ELR (cell line): Measurements from ENCODE around the gene FLNC.

Experiments used
- DNase-seq: peaks from one replicate; pipeline ENCODE4 v3.0.0-alpha.2; 2015; ENCODE audit warnings: low read depth

The FLNC gene

DNA sequence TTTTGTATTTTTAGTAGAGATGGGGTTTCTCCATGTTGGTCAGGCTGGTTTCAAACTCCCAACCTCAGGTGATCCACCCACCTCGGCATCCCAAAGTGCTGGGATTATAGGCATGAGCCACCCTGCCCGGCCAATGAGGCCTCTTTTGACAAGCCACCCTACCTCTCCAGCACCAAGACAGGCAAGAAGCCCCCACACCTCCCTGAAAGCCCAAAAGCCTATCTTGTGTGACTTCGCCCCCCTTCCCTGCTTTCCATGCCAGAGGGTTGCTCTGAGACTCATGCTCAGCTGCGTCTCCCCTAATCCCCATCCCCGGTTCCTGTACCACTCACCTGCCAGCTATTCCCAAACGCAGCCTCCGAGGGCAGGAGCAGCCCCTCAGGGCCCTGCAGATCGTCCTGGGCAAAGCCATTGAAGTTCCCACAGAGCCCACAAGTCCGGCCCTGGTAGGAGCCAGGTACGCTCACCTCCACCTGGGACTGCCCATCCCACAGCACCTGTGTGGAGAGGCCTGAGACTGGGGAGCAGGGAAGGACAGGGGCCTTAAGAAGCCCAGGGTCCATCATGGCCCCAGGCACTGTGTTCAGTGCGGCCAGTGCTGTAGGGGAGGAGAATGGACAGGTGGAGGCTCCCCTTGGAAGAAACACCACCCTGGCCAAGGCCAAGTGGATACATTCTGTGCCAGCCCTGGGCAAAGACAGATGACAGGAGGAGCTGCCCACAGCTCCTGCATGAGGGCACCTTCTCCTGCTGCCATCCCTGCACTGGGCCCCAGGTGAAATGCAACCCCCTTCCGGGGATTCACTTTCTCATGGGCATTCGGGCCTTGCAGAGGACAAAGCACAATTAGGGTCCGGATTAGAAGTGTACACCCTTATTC lies 48.3 kb downstream of the FLNC start:
- no peak for DNase-seq

DNA sequence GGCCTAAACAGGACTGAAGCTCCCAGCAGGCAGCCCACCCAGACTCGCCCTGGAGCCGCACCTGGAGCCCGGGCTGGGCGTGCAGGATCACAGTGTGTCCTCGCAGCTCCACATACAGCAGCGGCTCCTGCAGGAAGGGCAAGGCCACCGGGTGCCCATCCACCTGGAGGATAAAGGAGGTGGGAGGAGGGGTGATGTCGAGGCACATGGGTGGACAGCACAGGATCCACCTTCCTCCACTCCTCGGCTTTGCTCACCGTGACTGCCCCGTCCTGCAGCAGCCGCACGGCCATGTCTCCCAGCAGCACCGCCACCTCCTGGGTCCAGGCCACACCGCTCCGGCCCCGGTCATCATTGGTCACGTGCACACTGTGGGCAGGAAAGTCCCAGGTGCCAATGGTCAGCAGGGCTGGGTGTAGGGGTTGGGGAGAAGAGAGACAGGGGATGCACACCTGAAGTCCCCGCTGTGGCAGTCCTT lies 49.3 kb downstream of the FLNC start:
- no peak for DNase-seq

DNA sequence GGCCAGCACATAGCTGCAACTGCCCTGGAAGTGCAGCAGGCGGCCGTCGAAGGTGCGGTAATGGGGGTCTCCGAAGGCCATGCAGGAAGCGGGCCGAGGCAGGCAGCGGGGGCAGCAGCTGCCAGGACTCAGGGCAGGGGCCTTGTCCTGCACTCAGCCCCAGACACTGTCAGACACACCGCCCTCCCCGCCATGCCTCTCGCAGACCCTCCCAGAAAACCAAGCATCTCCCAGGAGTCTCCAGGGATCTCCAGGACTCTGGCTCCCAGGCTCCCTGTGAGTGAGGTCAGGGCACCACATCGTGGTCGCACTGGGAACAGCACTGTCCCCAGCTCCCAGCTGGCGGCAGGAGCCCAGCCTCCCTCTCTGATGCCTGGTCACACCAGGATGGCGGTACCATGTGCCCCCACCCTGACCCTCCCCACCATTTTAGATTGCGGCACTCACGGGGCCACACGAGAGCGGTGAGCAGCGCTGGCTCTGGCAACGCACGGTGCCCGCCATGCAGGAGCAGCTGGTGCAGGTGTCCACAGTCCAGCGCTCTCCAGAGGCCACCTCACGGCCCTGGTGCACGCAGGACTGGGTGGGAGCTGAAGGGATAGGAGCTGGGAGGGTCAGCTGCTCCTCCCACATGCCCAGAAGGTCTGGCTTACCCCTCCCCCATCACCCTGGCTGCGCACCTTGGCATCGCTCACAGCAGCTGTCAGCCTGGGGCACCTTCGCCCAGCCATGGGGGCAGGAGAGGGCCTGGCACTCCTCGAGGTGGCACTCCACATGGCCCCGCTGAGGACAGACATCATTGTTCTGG lies 49.9 kb downstream of the FLNC start:
- peak; percentile 72 for DNase-seq

DNA sequence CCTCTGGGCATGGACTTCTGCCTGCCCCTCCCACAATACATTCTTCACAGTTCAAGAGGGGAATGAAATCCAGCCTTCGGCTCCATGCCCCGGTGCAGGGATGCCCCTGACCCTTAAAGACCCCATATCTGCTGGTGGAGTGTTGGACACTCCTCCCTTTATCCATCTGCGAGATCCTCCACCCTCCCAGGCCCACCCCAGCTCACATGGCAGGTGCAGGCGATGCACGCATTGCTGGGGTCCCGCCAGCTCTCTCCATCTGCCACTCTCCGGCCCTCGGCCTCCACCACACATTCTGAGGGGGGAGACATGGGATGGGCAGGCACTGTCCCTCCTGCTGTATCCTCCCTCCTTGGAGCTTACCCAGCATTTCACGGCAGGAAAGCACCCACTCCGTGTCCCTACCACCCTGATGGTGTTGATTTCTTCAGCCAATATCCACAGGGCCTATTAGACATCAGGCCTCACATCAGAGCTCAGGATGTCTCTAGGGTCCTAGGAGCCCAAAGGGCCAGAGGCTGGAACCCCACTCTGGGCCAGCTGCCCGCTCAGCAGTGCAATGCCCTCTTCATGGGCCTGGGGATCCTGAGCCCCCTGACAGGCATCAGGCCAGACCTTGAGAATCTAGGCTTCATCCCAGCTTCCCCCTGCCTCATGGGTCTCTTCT lies 50.7 kb downstream of the FLNC start:
- DNase-seq, result no peak

DNA sequence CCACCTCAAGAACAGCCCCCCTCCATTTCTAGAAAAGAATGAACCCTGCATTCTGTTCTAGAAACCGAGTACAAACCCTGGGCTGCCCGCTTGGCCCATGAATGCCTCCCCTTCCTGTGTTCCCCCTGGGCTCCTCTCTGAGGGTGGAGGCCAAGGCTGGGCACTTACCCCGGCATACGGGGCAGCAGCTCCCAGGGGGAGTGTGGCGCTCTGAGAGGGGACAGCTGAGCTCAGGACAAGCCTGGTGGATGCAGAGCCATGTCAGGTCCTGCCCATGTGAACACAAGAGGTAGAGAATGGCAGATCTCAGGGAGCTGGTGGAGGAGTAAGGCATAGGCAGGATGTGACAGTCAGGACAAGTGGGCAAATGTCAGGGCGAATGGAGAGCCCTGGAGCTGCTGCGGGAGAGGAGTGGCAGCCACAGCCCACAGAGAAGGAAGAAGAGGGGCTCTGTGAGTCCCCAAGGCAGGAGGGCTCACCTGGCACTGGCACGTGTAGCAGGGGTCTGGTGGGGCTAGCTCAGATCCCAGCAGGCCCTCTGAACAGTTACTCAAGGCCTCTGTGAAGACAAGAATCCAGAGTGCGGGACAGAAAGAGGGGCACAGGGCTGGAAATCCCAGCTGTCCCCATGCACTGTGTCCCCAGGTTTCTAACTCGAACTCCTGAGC lies 51.4 kb downstream of the FLNC start:
- no peak for DNase-seq

DNA sequence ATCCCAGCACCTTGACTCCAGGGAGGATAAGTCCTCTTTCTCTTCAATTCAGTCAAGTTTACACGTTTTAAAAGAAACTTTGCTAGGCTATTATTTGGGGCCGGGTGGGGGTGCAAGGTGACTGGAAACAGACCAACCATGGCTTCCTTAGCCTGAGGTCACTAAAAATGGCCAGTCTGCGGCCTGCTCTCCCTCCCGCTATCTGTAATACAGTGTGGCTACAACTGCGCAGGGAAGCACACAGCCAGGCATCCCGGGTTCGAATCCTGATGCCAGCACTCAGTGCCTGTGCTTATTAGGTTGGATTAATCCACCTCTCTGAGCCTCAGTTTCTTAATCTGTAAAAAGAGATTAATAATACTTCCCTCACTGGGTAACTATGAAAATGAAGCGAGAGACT lies 51.9 kb downstream of the FLNC start:
- DNase-seq, result no peak

DNA sequence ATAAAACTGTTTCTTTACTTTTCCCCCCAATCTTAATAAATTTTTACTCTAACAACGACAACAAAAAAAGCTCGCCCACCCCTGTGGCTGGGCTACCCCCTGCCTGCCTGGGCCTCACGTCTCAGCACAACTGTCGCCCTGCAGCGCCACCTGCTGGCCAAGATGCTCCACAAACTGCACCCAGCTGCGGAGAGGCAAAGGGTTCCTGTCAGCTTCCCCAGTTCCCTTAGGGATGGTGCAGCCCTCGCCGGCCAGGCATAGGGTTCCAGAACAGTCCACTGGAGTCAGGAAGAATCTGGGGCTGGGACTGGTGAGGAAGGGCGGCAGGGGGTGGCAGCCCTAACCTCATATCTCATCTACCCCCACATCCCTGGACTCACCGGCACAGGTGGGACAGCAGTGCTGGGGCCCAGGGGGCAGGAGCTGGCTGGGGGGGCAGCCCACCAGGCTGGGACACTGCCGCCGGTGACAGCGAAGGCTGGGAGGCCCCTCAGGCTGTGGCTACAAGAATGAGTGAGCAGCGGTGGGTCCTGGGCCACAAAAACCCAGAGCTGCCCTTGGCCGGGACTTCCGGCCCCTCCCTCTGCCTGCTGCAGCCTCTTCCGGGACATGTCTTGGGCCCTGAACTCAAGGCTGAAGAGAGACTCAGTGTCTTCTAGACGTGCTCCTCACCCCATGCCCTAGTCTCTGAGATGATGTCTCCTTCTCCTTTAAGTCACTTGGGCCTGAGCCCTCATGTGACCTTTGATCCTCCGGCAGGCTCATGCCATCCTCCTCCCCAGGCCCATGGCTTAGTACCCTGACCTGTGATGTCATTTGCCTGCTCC lies 53.6 kb downstream of the FLNC start:
- DNase-seq, result peak; percentile 75

DNA sequence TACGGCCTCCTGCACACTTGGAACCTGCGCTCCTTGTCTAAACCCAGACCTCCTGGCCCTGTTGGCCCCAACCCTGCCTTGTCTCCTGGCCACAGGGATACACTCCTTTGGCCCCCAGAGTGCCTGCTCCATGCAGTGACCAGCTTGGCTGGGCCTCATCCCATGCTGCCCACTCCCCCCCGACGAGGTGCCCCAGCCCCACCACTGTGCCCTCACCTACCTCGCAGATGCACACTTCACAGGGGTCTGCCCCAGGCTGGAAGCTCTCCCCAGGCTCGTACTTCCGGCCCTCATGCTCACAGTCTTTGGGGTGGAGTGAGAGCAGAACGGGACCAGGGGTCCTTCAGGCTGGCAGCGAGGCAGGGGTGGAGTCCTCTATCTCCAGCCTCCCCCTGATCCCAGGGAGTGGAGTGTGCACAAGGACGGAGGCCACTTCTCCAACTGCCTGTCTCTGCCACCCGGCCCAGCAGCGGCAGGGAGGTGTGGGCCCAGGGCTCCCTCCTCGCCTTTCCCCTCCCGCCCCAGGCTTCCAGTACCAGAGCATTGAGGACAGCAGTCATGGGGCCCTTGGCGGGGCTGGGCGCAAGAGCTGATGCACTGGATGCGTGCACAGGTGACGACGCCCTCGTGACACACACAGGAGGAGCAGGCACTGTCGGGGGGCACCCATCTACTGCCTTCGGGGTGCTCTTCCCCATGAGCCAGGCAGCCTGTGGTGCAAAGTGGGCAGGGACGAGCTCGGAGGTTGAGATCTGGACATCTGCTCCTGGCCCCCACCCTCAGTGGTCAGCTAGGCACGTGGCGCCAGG lies 54.6 kb downstream of the FLNC start:
- DNase-seq, result no peak

DNA sequence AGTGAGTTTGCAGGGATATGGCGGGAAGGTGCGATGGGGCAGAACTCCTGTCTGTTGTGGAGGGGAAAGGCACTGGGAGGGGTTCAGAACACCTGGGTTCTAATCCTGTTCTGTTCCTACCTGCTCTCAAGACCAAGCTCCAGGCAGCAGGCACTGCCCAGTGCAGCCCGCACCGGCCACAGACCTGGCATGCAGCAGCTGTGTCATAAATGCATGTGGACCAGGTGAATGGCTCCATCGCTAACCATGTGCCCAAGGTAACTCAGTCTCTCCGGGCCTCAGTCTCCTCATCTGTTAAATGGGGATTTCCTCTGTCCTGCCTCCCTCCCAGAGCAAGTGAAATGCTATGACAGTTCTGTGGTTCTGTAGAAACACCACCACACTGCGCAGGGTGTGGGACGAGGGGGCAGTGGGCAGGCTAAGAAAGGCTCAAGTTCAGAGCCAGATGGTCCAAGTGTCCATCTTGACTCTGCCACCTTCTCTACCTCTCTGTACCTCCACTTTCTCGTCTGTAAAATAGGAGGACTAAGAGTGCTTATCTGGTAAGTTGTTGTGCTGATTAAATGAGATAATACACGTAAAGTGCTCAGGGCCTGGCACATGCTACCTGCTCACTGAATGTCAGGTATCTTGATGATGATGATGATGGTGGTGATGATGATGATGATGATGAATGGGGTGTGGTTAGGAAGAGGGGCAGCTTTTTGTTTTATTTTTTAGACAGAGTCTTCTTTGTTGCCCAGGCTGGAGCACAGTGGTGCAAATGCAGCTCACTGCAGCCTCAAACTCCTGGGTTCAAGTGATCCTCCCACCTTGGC lies 55.4 kb downstream of the FLNC start:
- no peak for DNase-seq

DNA sequence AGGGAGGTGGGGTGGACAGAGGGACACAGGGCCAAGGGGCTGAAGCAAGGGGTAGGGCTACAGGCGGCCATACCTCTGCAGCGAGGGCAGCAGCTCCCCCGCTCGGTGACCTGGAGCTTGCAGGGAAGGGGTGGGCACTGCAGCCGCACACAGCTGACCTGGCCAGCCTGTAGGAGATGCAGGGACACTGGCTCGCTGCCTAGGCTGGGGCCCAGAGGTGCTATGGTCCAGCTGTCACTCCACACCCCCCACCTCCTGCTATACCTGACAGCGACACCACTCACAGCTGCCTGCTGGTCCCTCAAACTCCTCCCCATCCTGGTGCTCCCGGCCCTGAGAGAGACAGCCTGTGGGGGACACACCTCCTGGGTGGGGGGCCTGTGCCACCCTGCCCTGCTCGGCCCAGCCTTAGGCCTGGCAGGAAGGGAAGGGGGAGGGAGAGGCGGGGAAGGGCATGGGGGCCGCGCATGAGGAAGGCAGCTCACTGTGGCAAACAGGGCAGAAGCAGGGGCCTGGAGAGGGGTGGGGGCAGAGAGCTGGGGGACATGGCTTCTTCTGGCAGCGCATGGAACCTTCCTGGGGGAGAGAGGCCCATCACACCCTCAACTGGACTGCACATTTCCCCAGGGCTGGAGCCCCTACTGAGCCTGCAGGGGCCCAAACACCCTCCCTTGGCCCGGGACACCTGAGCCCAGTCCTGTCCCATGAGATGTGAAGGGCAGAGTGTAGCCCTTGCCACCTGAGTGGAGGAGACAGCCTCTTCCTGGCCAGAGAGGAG lies 56.4 kb downstream of the FLNC start:
- DNase-seq, result no peak

DNA sequence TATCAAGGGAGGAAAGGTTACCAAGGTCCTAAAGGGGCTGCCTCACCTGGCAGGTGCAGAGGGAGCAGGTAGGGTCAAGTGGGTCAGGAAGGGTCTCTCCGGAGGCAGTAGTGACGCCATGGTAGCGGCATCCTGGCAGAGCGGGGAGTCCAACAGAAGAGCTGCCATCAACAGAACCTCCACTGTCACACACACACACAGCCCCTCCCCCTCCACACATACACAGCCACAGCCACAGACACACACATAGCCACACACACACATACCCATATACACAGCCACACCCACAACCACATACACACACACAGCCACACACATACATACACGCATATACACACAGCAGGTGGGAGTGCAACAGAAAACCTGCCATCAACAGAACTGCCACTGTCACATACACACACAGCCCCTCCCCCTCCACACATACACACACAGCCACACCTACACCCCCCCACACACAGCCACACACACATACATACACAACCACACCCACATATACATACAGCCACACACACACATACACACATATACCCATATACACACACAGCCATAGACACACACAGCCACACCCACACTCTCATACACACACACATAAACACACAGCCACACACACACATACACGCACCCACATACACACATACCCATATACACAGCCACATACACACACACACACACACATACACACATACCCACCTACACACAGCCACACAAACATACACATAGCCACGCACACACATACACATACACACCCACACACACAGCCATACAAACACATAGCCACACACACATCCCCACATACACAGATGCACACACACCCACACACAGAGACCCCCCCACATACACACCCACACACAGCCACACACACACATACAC lies 57.2 kb downstream of the FLNC start:
- no peak for DNase-seq

DNA sequence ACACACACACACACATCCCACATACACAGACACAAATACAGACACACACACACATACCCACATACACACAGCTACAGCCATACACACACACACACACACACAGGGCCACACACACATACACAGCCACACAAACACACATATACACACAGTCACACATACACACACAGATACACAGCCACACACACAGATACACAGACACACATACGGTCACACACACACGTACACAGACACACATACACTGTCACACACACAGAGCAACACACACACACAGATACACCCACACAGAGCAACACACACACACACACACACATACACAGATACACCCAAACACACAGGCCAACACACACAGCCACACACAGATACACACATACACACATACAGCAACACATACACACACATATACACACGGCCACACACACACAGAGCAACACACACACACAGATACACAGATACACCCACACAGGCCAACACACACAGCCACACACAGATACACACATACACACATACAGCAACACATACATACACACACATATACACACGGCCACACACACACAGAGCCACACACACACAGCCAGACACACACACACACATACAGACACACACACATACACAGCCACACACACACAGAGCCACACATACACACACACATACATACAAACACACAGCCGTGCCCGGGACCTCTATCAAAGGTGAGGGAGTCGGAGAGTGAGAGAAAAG lies 58.0 kb downstream of the FLNC start:
- no peak for DNase-seq

DNA sequence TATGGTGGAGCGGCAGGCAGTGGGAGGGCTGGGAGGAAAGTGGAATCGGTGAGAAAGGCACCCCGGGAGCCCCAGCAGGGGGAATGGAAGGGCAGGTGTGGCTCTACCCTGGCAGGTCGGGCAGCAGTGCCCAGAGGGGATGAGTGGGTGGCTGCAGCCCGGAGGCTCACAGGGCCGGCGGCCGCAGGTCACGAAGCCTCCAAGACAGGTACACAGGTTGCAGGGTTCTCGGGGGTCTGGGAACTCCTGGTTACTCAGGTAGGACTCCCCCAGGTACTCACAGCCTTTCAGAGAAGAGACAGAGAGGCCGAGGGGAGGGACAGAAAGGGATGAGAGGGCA lies 58.5 kb downstream of the FLNC start:
- DNase-seq, result no peak

DNA sequence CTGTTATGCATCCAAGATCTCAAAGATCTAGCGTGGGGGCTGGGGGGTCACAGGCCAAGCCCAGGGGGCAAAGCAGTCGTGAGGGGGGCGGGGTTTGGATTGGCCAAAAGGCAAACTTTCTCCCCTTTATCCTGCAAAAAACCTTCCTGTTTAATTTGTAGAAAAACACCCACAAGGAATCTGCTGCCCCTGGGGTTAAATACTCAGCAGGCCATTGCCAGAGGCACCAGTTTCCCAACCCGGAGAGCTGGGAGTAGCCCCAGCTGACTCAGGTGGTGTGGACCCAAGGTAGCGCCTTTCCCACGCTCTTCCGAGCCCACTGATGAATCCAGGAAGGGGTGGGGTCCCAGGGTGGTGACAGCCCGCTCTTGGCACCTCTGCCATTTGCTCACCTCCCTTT lies 58.9 kb downstream of the FLNC start:
- peak; percentile 34 for DNase-seq

DNA sequence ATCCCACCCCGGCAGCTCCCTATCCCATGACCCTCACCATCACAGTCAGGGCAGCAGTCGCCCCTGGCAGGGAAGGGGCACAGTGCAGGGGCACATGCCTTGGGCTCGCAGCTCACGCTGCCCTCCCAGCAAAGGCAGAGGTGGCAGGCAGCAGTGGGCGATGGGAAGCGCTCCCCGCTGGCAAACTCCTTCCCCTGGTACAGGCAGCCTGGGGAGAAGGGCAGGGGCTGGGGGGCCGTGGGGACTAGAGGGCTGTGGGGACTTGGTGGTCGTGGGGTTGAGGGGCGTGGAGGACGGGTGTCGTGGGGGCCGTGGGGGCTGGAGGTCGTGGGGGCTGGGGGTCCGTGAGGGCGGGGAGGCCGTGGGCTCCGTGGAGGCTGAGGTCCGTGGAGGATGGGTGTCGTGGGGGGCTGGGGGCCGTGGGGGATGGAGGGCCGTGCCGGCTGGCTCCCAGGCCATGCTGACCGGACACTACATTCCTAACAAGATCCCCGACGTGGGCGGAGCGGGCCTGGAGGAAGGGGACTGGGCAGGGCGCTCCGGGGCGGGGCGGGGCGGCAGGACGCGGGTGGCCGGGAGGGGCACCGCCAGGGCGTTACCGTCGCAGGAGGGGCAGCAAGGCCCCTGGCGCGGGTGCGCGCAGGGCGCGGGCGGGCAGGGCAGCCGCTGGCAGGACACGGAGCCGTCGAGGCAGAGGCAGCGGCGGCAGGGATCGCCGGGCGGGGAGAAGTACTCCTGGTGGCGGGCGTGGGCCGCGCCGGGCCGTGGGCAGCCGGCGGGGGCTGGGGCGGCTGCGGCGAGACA lies 60.3 kb downstream of the FLNC start:
- no peak for DNase-seq
